Calu3 (cell line): ENCODE results near the gene ASCL5. TPM values are rescaled to one million over a fixed set of nuclear protein-coding genes. Genes with fewer than 3 reads are reported as not detected.

Experiments used
- BruUV-seq: library from RNA; stranded (reverse); fragments of 400-500 nt; replicated peaks from 2 replicates; lab custom pipeline; 2021; lab: Mats Ljungman, UMichigan
- CTCF ChIA-PET: fragments of 300-600 bp; sonication (Branson Sonifier 250); formaldehyde crosslinking; loops from one replicate; lab custom pipeline; 2022; ENCODE audit warnings: antibody characterized with exemption; lab: Charles Lee
- DNase-seq: peaks from one replicate; pipeline ENCODE4 v3.0.0; 2022
- H3K27ac Mint-ChIP-seq: one replicate; pipeline ENCODE4 v1.8.0; 2022; ENCODE audit warnings: mixed read lengths; ENCODE audit not compliant: unreplicated experiment
- H3K27me3 Mint-ChIP-seq: one replicate; pipeline ENCODE4 v1.8.0; 2022; ENCODE audit warnings: mixed read lengths; ENCODE audit not compliant: unreplicated experiment
- H3K36me3 Mint-ChIP-seq: one replicate; pipeline ENCODE4 v1.8.0; 2022; ENCODE audit warnings: mild to moderate bottlenecking, moderate library complexity, mixed read lengths; ENCODE audit not compliant: insufficient read depth, unreplicated experiment
- H3K4me1 Mint-ChIP-seq: one replicate; pipeline ENCODE4 v1.8.0; 2022; ENCODE audit warnings: mild to moderate bottlenecking, low read depth, mixed read lengths; ENCODE audit not compliant: unreplicated experiment
- H3K4me3 Mint-ChIP-seq: one replicate; pipeline ENCODE4 v1.8.0; 2022; ENCODE audit warnings: mild to moderate bottlenecking, low read depth, moderate library complexity, mixed read lengths; ENCODE audit not compliant: unreplicated experiment
- H3K9me3 Mint-ChIP-seq: one replicate; pipeline ENCODE4 v1.8.0; 2022; ENCODE audit warnings: low read depth, mixed read lengths; ENCODE audit not compliant: unreplicated experiment
- CTCF ChIP-seq: fragments of 200-600 bp; IDR thresholded peaks from one replicate; pipeline ENCODE4 v1.8.0; 2022; ENCODE audit warnings: antibody characterized with exemption; ENCODE audit not compliant: unreplicated experiment
- intact Hi-C: fragments of 100-400 bp; cut with micrococcal nuclease; formaldehyde crosslinking; loops from one replicate; pipeline ENCODE4 v1.10.0; 2022; ENCODE audit not compliant: unreplicated experiment
- total RNA-seq: library from RNA; stranded (reverse); gene quantifications from 2 replicates; pipeline ENCODE4 v1.2.3, GENCODE V29; 2022

ASCL5 gene
- total RNA-seq, 1 experiment from 2014 or later: not detected

DNA sequence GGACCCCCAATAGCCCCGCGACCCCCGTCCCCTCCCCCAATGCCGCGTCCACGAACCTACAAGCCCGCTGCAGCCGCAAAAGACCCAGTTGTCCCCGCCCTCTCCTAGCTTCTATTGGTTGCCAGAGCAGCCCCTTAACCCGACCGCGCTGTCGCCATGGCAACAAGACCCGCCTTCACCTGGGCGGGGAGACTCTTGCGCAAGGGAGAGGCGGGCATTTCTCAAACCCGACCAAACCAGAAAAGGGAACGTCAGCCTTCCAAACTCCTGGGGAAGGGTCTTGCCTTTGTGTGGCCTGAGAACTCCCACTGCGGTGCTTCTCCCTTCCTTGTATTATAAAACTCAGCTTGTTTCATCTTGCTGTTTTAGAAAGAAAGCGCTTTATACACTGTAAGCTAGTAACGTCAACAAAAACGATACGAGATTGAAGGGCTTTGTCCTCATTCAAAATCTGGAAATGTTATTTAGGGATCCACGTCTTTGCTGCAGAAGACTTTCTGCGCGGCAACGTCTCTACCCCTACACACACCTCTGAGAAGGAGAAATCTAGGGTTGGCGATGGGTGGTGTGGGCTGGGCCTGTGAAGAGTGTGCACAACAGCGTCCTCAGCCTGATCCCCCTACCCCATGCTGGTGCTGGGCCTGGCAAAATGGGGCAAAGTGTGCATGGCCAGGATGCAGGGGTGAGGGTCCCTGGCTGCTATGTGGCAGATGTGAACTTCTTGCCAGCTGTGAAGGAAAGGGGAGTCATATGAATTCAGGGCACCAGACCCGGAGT lies 27.6 kb upstream of the ASCL5 start, which contains the start of gene TMEM9:
TSS of gene TMEM9 (minus strand) at position 86 of the 777 bp plus-strand sequence. CDS start 551 bp downstream, outside the sequence.
- no peak for TF ChIP-seq CTCF
- Mint-ChIP-seq H3K4me3 (peak within 1 kb of the TSS; percentile 84), H3K27me3 (peaks cover 40% of the 10 kb centered on the region), H3K9me3 (no peaks in the 10 kb centered on the region), H3K27ac (peak within 1 kb of the TSS; percentile 73), H3K36me3 (peaks cover 23% of the 10 kb centered on the region), H3K4me1 (no peaks in the 10 kb centered on the region)
- DNase-seq: peak; percentile 98
- intact Hi-C loops: no loop called here
- CTCF ChIA-PET: interaction anchor here (0.6 to 1.2 kb wide), 4 partner anchors 17 to 182 kb away, joined by 3 to 4 read pairs (median 3); no protein-coding TSS in a partner anchor
- no TSS peak for BruUV-seq

DNA sequence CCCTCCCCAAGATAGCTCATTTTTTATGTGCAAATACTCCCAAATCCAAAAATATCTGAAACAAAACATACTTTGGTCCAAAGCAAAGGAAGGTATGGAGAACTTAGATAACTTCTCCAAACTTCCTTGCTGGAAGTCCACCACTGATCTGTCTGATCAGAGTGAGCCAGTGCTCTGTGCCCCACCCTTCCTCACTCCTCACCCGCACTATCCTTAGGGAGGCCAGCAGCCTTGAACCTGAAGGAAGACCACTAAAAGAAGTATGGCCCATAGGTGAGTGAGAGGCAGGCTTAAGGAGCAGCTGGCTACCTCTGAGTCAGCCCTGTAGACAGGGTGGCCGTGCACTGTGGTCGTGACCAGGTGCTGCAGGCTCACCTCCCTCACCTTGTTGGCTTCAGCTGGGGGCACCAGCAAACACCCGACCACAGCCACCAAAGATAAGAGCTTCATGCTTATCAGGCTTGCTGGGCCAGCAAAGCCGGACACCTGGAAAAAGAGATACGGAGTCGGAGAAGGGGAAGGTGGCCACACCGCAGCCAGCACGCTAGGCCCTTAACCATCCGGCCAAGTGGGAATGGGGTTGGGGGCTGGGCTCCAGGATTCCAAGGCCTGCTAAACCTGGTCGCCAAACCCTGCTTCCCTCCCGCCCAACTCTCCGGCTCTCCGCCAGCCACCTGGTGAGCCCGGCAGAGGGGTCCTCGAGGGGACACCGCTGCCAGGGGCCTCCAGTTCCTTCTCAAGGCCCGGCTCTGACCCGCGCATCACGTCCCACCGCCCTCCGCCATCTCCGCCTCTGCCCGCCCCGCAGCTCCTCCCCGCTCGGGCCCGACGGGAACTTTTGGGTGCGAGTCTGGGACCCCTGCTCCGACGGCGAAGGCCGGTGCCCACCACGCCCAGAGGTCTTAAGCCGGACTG lies 26.7 kb upstream of the ASCL5 start:
- BruUV-seq: TSS peak; percentile 22
- intact Hi-C loops: no loop called here

DNA sequence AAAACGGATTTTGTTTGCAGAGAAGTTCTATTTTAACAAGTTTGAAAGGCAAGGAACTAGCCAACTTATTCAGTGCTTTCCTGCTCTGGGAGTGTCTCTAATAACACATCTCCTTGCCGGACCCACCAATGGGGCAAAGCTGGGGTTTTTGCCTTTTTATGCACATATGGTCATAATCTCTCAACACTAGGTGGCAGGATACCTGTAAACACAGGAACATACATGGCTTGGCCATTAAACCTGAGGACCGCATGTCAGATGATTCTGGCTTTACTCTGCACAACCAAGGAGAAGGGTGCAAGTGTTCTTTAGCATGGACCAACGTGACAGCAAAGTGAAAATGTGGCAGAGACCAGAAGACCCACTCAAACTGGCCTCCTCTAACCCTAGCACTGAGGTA lies 22.4 kb upstream of the ASCL5 start:
- Mint-ChIP-seq H3K4me3 (no peak overlapping the region), H3K27me3 (no peaks in the 10 kb centered on the region), H3K36me3 (peaks cover 41% of the 10 kb centered on the region), H3K27ac (no peak overlapping the region), H3K9me3 (no peaks in the 10 kb centered on the region), H3K4me1 (no peaks in the 10 kb centered on the region)
- intact Hi-C loops: loop anchor here (1.0 kb wide), 2 partner anchors 36 to 74 kb away; no protein-coding TSS in a partner anchor
- CTCF ChIA-PET: interaction anchor here (0.6 to 3.0 kb wide), 5 partner anchors 10 to 98 kb away, joined by 3 to 18 read pairs (median 5); no protein-coding TSS in a partner anchor
- TF ChIP-seq CTCF: peak; percentile 64
- BruUV-seq: no TSS peak
- DNase-seq: peak; percentile 43

More for the DNA sequence above, 26.7 kb upstream of the ASCL5 start:
- CTCF ChIA-PET: interaction anchor here (0.6 to 1.2 kb wide), 3 partner anchors 17 to 182 kb away, joined by 3 to 4 read pairs (median 3); no protein-coding TSS in a partner anchor
- TF ChIP-seq CTCF: no peak
- DNase-seq: no peak
- Mint-ChIP-seq H3K9me3 (no peaks in the 10 kb centered on the region), H3K27me3 (peaks cover 32% of the 10 kb centered on the region), H3K4me3 (peak overlapping the region; percentile 84), H3K4me1 (no peaks in the 10 kb centered on the region), H3K27ac (peak overlapping the region; percentile 73), H3K36me3 (peaks cover 29% of the 10 kb centered on the region)

DNA sequence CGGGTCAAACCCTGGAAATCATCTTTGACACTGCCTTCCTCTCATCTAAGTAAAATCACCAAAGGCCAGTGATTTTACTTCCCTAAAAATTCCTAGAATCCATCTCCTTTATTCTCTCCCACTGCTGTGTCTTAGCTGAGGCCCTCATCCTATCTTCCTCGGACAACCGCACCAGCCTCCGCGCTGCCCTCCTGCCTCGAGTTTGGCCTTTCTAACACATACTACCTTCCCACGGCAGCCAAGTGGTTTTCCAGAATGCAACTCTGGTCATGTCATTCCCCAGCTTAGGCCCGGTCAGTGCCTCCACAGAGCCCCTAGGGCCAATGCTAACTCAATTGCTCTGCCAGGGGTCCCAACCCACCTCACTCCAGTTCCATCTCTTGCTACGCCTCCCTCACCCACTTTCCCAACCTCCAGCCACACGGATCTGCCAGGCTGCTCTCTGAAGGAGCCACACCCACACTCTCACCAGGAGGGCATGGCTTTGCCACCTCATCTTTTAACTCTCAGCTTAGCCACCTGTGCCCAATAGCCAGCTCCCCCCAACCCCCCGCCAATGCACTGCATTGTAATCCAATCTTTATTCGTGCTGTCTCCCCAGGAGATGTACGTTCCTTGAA lies 20.5 kb upstream of the ASCL5 start:
- H3K4me1 Mint-ChIP-seq: no peaks in the 10 kb centered on the region
- no TSS peak for BruUV-seq
- CTCF ChIA-PET: no interaction called here

More for the DNA sequence above, 20.5 kb upstream of the ASCL5 start:
- intact Hi-C loops: no loop called here
- Mint-ChIP-seq H3K9me3 (no peaks in the 10 kb centered on the region), H3K36me3 (peaks cover 35% of the 10 kb centered on the region), H3K27ac (no peak overlapping the region), H3K4me3 (no peak overlapping the region), H3K27me3 (no peaks in the 10 kb centered on the region)
- no peak for TF ChIP-seq CTCF
- no peak for DNase-seq
